H1 (cell line): ENCODE data around the gene ACOT7. TPM values are rescaled to one million over a fixed set of nuclear protein-coding genes. Genes with fewer than 3 reads are reported as not detected.

Experiments
- CTCF ChIA-PET: fragments of 300-600 bp; sonication (Branson Sonifier 250); formaldehyde crosslinking; loops from one replicate; lab custom pipeline; 2021; ENCODE audit not compliant: partially characterized antibody; lab: Charles Lee
- POLR2A ChIA-PET: fragments of 300-600 bp; sonication (Branson Sonifier 250); formaldehyde crosslinking; loops from one replicate; lab custom pipeline; 2021; ENCODE audit warnings: inconsistent platforms; ENCODE audit not compliant: partially characterized antibody; lab: Charles Lee
- DNase-seq, 2 experiments: peaks; one replicate each; pipeline versions ENCODE4 v3.0.0 to v3.0.0-alpha.2; 2010 to 2022; ENCODE audit warnings: low spot score in 2 of 2, low read depth in 1 of 2, mixed read lengths in 1 of 2
- FAIRE-seq: peaks from 2 replicates; lab custom pipeline; 2011; peaks lifted over from hg19 to GRCh38; lab: Jason Lieb, UNC
- H2AFZ ChIP-seq: 2 replicates; pipeline ENCODE4 v1.8.1; 2012; ENCODE audit warnings: low read length, inconsistent platforms
- H2AK5ac ChIP-seq: 2 replicates; pipeline ENCODE4 v1.6.1; 2013; ENCODE audit warnings: low read depth, low read length
- H2BK120ac ChIP-seq: replicated peaks from 2 replicates; pipeline ENCODE3; 2013; ENCODE audit warnings: low read depth, low read length, inconsistent platforms
- H2BK12ac ChIP-seq: 2 replicates; pipeline ENCODE4 v1.6.1; 2013; ENCODE audit warnings: low read depth, low read length
- H2BK15ac ChIP-seq: 2 replicates; pipeline ENCODE4 v1.6.1; 2013; ENCODE audit warnings: low read length
- H2BK20ac ChIP-seq: 2 replicates; pipeline ENCODE4 v1.6.1; 2013; ENCODE audit warnings: low read length
- H2BK5ac ChIP-seq: 2 replicates; pipeline ENCODE4 v1.6.1; 2013; ENCODE audit warnings: low read depth, low read length
- H3K14ac ChIP-seq: 2 replicates; pipeline ENCODE4 v1.6.1; 2013; ENCODE audit warnings: inconsistent platforms; ENCODE audit not compliant: insufficient read length
- H3K18ac ChIP-seq: 2 replicates; pipeline ENCODE4 v1.6.1; 2013; ENCODE audit warnings: low read length; ENCODE audit errors: extremely low read depth
- H3K23ac ChIP-seq: 2 replicates; pipeline ENCODE4 v1.6.1; 2013; ENCODE audit warnings: inconsistent platforms; ENCODE audit not compliant: insufficient read length
- H3K23me2 ChIP-seq: 2 replicates; pipeline ENCODE4 v1.6.1; 2013; ENCODE audit warnings: low read depth, low read length
- H3K27ac ChIP-seq: 2 replicates; pipeline ENCODE4 v1.6.1; 2011; ENCODE audit warnings: low read depth, low read length, inconsistent platforms
- H3K27me3 ChIP-seq, 4 experiments: replicated peaks in 1 of 4; 1 replicate in 1 of 4; 2 replicates in 3 of 4; pipeline versions ENCODE4 v1.6.1 to v1.8.1; 2011 to 2013; ENCODE audit warnings: low read length in 3 of 4, mild to moderate bottlenecking in 3 of 4, inconsistent platforms in 2 of 4, mixed read lengths in 2 of 4, moderate library complexity in 1 of 4; ENCODE audit not compliant: control insufficient read depth in 3 of 4, insufficient read depth in 3 of 4; ENCODE audit errors: extremely low read depth in 1 of 4
- H3K36me3 ChIP-seq, 4 experiments: 2 replicates each; pipeline versions ENCODE4 v1.6.1 to v1.8.1; 2011 to 2013; ENCODE audit warnings: mild to moderate bottlenecking in 4 of 4, low read length in 3 of 4, moderate library complexity in 2 of 4, control low read depth in 1 of 4, inconsistent platforms in 1 of 4; ENCODE audit not compliant: insufficient read depth in 4 of 4, control insufficient read depth in 2 of 4
- H3K4ac ChIP-seq: replicated peaks from 2 replicates; pipeline ENCODE3; 2013; ENCODE audit warnings: low read length, low read depth, mixed read lengths, inconsistent platforms; ENCODE audit not compliant: insufficient read length
- H3K4me1 ChIP-seq, 4 experiments: replicated peaks in 1 of 4; 1 replicate in 1 of 4; 2 replicates in 3 of 4; pipeline versions ENCODE4 v1.6.1 to v1.8.1; 2011 to 2013; ENCODE audit warnings: low read length in 3 of 4, inconsistent platforms in 2 of 4, mixed read lengths in 1 of 4; ENCODE audit not compliant: insufficient read depth in 4 of 4, control insufficient read depth in 3 of 4
- H3K4me2 ChIP-seq, 2 experiments: 2 replicates each; pipeline versions ENCODE4 v1.6.1 to v1.8.1; 2011 to 2013; ENCODE audit warnings: low read depth in 2 of 2, low read length in 2 of 2, control low read depth in 1 of 2, inconsistent platforms in 1 of 2, mild to moderate bottlenecking in 1 of 2; ENCODE audit not compliant: insufficient read depth in 1 of 2
- H3K4me3 ChIP-seq, 4 experiments: fragments of 200-600, 300-600 bp in 1 of 4; sonication (generic), shearing (Covaris generic), sonication (Bioruptor Twin) in 1 of 4; 2 replicates each; pipeline versions ENCODE4 v1.5.1 to v1.8.1; 2011 to 2016; ENCODE audit warnings: low read length in 4 of 4, low read depth in 3 of 4, control low read depth in 2 of 4, inconsistent platforms in 2 of 4, mild to moderate bottlenecking in 2 of 4, mixed read lengths in 1 of 4, moderate library complexity in 1 of 4; ENCODE audit not compliant: insufficient read depth in 2 of 4; ENCODE audit errors: extremely low read depth in 1 of 4
- H3K56ac ChIP-seq: replicated peaks from 2 replicates; pipeline ENCODE3; 2013; ENCODE audit warnings: low read depth, mild to moderate bottlenecking, mixed read lengths, low read length, inconsistent platforms; ENCODE audit not compliant: insufficient read length
- H3K79me1 ChIP-seq: 2 replicates; pipeline ENCODE4 v1.6.1; 2013; ENCODE audit warnings: low read depth, low read length, control low read depth
- H3K79me2 ChIP-seq, 2 experiments: 2 replicates each; pipeline versions ENCODE4 v1.6.1 to v1.8.1; 2012 to 2013; ENCODE audit warnings: low read length in 2 of 2, mild to moderate bottlenecking in 2 of 2, inconsistent platforms in 1 of 2; ENCODE audit not compliant: insufficient read depth in 2 of 2, control insufficient read depth in 1 of 2
- H3K9ac ChIP-seq, 4 experiments: replicated peaks in 1 of 4; 1 replicate in 1 of 4; 2 replicates in 3 of 4; pipeline versions ENCODE4 v1.6.1 to v1.8.1; 2011 to 2013; ENCODE audit warnings: low read depth in 3 of 4, low read length in 3 of 4, control low read depth in 2 of 4, mild to moderate bottlenecking in 2 of 4, moderate library complexity in 2 of 4, inconsistent platforms in 1 of 4; ENCODE audit errors: extremely low read depth in 1 of 4
- H3K9me3 ChIP-seq, 2 experiments: 2 replicates each; pipeline versions ENCODE4 v1.6.1 to v1.8.1; 2012 to 2013; ENCODE audit warnings: mild to moderate bottlenecking in 2 of 2, moderate library complexity in 2 of 2, control low read depth in 1 of 2, inconsistent platforms in 1 of 2, low read depth in 1 of 2, low read length in 1 of 2, mixed read lengths in 1 of 2; ENCODE audit not compliant: insufficient read depth in 2 of 2
- H4K20me1 ChIP-seq, 2 experiments: replicated peaks in 1 of 2; 2 replicates each; pipeline versions ENCODE3 to v1.8.1; 2011 to 2013; ENCODE audit warnings: inconsistent platforms in 2 of 2, low read length in 2 of 2, mild to moderate bottlenecking in 1 of 2; ENCODE audit not compliant: insufficient read depth in 2 of 2, control insufficient read depth in 1 of 2
- H4K5ac ChIP-seq: 2 replicates; pipeline ENCODE4 v1.6.1; 2013; ENCODE audit warnings: low read length, low read depth, mixed read lengths, inconsistent platforms; ENCODE audit not compliant: insufficient read length
- H4K8ac ChIP-seq: 2 replicates; pipeline ENCODE4 v1.8.0; 2013; ENCODE audit warnings: mild to moderate bottlenecking, moderate library complexity, low read length, inconsistent platforms; ENCODE audit not compliant: insufficient read depth; ENCODE audit errors: extremely low read depth
- H4K91ac ChIP-seq: replicated peaks from 2 replicates; pipeline ENCODE3; 2013; ENCODE audit warnings: low read length, mixed read lengths, inconsistent platforms; ENCODE audit not compliant: insufficient read length
- ATF3 ChIP-seq: IDR thresholded peaks from 2 replicates; pipeline ENCODE4 v1.6.1; 2011; ENCODE audit warnings: low read depth, mild to moderate bottlenecking, low read length; ENCODE audit not compliant: insufficient read depth
- WGBS, 2 experiments: shearing (Covaris generic) in 1 of 2; methylation state at CpG; one replicate each; pipeline versions ENCODE4 v1.1.6 to v1.1.7; 2013 to 2015; ENCODE audit warnings: low lambda C conversion rate in 2 of 2, mixed read lengths in 2 of 2, inconsistent platforms in 1 of 2, low coverage in 1 of 2, missing lambda C conversion rate in 1 of 2; ENCODE audit not compliant: insufficient replicate concordance in 2 of 2, insufficient coverage in 1 of 2, insufficient read length in 1 of 2; ENCODE audit errors: extremely low coverage in 1 of 2, missing lambda C conversion rate in 1 of 2; 5-methylcytosine and 5-hydroxymethylcytosine counted together
- polyA plus RNA-seq, 7 experiments: library from polyadenylated mRNA; depleted of rRNA in 3 of 7; stranded (reverse) in 5 of 7; unstranded in 2 of 7; fragments of >200 nt in 5 of 7; fragments of 200-250 nt in 2 of 7; gene quantifications; 1 replicate in 5 of 7; 2 replicates in 1 of 7; 4 replicates in 1 of 7; pipeline versions ENCODE4 v1.2.1 to v1.2.3, GENCODE V29; 2011 to 2013; ENCODE audit warnings: missing spikeins in 2 of 7, mixed read lengths in 2 of 7
- total RNA-seq: library from RNA; stranded (reverse); fragmentation: NEBNext Ultra II Directional; extraction: Animal tissue kit (Norgen Biotek cat#: 25700); gene quantifications from 2 replicates; pipeline ENCODE4 v1.2.1, GENCODE V29; 2021
- TF ChIP-seq, protein P1 (sequence below), 3 experiments: IDR thresholded peaks; 1 replicate in 2 of 3; 2 replicates in 1 of 3; pipeline versions ENCODE4 v1.5.1 to v1.6.1; 2011; ENCODE audit warnings: low read length in 3 of 3, mild to moderate bottlenecking in 3 of 3, inconsistent platforms in 2 of 3, low read depth in 1 of 3, moderate library complexity in 1 of 3; ENCODE audit not compliant: insufficient read depth in 1 of 3; ENCODE audit errors: control extremely low read depth in 1 of 3

ACOT7 gene
- total and polyA plus RNA-seq, 2 of the 8 experiments (the other 6 are each of a cell fraction or from before 2014, with no cell fraction given), result 151 to 214 TPM

DNA sequence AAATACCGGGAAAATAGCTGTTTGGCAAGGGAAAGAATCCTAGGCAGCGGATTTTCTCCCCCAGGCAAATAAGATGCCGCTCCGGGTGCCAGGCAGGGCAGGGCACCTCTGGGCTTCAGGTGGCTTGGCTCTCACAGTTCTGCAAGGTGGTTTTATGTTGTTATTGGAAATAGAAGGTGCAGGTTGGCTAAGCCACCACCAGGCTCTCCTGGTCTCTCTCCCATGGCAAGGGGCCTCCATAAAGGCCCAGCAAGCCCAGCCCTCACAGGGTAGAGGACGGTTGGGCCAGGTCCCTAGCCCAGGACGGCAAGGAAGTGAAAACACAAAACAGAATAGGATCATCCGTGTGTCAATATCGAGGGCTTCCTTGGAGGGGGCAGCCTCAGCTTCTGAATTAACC, 95.0 kb downstream of the ACOT7 start:
- Histone ChIP-seq H2BK5ac (no peak overlapping the region), H3K4me1 (no peaks in the 10 kb centered on the region), H3K79me1 (peaks cover 6% of the 10 kb centered on the region), H3K23ac (no peak overlapping the region), H3K4ac (no peak overlapping the region), H2BK120ac (no peak overlapping the region), H2BK20ac (no peak overlapping the region), H2BK12ac (no peak overlapping the region), H2AFZ (no peak overlapping the region), H4K20me1 (peaks cover 0 to 12% of the 10 kb centered on the region in 2 experiments), H4K8ac (no peak overlapping the region; the same call in 1 of the 2 replicates), H3K79me2 (no peaks in the 10 kb centered on the region; a peak in 1 of 4 replicates), H3K9ac (no peak overlapping the region), H2AK5ac (no peak overlapping the region), H3K4me2 (no peak overlapping the region), H3K27ac (no peak overlapping the region), H3K56ac (no peak overlapping the region), H3K18ac (no peak overlapping the region), H3K14ac (no peak overlapping the region), H4K91ac (no peak overlapping the region), H3K23me2 (no peaks in the 10 kb centered on the region), H3K36me3 (peaks cover 5 to 9% (median 8%) of the 10 kb centered on the region in 4 experiments; a peak in 4 of 8 replicates), H4K5ac (no peak overlapping the region), H3K9me3 (no peaks in the 10 kb centered on the region), H2BK15ac (no peak overlapping the region), H3K4me3 (no peak overlapping the region), H3K27me3 (no peaks in the 10 kb centered on the region)
- TF ChIP-seq, protein P1, sequence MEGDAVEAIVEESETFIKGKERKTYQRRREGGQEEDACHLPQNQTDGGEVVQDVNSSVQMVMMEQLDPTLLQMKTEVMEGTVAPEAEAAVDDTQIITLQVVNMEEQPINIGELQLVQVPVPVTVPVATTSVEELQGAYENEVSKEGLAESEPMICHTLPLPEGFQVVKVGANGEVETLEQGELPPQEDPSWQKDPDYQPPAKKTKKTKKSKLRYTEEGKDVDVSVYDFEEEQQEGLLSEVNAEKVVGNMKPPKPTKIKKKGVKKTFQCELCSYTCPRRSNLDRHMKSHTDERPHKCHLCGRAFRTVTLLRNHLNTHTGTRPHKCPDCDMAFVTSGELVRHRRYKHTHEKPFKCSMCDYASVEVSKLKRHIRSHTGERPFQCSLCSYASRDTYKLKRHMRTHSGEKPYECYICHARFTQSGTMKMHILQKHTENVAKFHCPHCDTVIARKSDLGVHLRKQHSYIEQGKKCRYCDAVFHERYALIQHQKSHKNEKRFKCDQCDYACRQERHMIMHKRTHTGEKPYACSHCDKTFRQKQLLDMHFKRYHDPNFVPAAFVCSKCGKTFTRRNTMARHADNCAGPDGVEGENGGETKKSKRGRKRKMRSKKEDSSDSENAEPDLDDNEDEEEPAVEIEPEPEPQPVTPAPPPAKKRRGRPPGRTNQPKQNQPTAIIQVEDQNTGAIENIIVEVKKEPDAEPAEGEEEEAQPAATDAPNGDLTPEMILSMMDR (IDR thresholded peaks at IDR 0.05; ENCODE audit: control extremely low read depth in 1 of 3, insufficient read depth in 1 of 3, low read depth in 1 of 3, low read length in 3 of 3), result peak in 1 of 3 experiments; percentile 1; a peak in 1 of 4 replicates
- no peak for TF ChIP-seq ATF3
- DNase-seq (no peak), FAIRE-seq (no peak)
- WGBS, 2 experiments, result 91% methylated on average over 8 of the region's 8 CpGs; no CpG with 5 or more reads in 1 of the 2 experiments
- CTCF ChIA-PET, result interaction anchor here (0.9 to 2.5 kb wide), 5 partner anchors 9 to 52 kb away, joined by 3 to 6 read pairs (median 3); no protein-coding TSS in a partner anchor
- POLR2A ChIA-PET, result no interaction called here
